ENCODE results near the gene ZFP92.
"Not testable (repeated sequence)": the region's sequence is repeated elsewhere in the genome, so short reads cannot be mapped to it uniquely, and the experiment has no call there.

ZFP92 gene

DNA sequence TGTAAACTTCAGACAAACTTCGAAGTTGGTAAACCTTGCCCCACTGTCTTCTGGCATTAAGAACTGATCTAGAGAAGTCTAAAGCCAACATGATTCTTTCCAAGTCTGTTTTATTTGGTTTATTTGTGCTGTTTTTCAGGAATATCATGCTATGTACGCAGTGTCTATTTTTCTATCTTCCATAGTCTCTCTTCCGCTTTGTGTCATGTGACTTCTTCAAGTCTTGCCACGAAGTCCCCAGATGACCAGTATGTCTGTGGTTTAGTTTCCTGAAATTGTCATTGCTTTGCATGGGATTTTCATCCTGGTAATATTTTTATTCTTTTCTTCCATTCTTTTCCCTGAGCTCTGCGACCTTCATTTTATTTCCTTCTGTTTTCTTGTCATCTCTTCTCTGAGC is 25.2 kb upstream of the ZFP92 start:
- no peak for DNase-seq (ENCODE audit: low read depth)

DNA sequence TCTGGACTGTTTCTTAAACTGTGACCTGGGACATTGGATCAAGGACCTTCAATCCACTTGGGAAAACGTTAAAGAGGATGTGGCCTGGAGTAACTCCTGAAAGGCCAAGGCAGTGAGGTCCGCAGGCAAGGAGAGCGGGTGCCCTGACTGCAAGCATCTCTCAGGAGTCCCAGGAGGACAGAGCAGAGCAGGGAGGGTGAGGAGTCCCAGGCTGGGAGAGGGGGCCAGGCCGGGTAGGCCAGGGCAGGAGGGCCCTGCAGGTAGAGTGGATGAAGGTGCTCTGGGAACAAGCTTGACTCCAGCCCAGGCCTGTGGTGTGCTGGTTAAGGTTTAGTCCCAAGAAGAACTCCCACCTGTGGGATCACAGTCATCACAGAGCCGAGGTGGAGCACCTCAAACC is 23.9 kb upstream of the ZFP92 start:
- DNase-seq (ENCODE audit: low read depth) = no peak

GRCh38 chrX:153387987-153388721 is 23.1 kb upstream of the ZFP92 start:
- no peak for DNase-seq (ENCODE audit: low read depth)

DNA sequence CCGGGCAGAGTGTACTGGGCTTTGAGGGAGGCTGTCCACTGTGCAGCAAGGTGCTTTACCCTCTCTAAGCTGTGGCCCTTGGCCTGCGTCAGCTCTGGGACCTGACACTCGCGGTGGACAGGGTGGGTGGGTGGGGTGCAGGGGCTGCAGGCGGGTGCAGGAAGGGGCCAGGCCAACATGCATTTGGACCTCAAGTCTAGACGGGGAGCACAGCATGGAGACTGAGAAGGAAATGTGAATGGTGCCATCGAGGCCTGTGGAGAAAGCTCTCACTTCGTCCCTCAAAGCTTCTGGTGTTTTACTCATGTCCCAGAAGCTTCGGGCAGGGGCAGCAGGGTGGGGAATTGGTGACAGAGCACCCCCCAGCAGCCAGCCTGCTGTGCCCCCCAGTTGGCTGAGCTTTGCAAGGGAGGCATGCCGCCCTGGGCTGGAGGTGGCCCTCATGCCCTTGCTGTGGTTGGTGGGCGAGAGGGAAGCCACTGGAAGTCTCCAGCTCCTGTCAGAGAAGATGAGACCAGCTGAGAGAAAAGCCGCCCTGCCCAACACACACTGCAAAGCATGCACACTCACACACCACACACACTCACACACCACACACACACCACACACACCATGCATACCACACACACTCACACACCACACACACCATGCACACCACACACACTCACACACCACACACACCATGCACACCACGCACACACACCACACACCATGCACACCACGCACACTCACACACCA is 22.4 kb upstream of the ZFP92 start:
- no peak for DNase-seq (ENCODE audit: low read depth)

DNA sequence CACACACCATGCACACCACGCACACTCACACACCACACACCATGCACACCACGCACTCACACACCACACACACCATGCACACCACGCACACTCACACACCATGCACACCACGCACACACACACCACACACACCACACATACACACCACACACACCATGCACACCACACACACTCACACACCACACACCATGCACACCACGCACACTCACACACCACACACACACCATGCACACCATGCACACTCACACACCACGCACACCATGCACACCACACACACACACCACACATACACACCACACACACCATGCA is 21.9 kb upstream of the ZFP92 start:
- DNase-seq (ENCODE audit: low read depth) = not testable (repeated sequence)

DNA sequence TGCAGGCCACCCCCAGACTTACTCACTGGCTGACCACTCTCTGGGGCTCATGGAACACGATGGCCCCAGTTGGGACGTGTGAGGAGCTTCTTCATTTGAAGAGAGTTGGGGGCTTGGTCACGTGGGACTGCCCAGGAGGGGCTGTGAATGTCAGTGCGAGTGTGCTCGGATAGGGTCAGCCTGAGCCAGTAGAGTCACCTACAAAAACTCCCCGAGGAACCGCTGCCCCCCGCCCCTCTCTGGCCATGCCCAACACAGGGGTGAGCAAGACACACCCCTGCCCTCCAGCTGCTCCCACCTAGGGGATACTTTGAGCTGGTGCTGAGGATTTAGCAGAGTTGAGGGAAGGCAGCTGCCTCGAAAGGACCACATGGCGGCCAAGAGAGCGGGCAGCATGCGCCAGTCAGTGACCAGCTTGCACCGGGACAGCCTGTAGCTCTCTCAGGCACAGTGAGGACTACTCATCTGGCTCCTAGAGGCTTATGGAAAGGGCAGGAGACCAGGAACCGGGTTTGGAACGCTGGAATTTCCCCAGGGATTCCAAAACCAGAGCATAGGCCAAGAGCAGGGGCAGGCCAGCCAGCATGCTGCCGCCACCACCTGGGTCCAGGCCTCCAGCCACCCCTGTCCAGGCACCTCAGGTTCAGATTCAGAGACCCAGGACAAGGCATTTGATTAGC is 18.5 kb upstream of the ZFP92 start:
- DNase-seq (ENCODE audit: low read depth) = no peak

DNA sequence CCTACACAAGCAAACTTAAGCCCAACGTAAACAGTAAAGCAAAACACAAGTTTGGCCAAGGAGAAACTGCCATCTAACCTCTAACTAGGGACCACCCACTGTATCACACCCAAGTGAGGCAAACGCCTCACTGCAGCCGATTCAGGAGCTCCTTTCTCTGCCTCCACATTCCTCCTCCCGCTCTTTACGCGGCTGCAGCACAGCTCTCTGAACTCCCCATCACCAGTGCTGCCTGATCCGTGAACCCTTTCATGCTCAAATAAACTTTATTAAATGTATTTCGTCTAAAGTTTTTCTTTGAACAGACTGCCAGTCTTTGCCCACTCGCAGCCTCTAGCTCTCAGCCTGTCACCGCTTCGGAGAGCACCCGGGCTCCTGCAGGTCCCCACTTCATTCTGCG is 16.7 kb upstream of the ZFP92 start:
- no peak for DNase-seq (ENCODE audit: low read depth)

GRCh38 chrX:153395613-153396319 is 15.5 kb upstream of the ZFP92 start:
- DNase-seq (ENCODE audit: low read depth) = no peak

DNA sequence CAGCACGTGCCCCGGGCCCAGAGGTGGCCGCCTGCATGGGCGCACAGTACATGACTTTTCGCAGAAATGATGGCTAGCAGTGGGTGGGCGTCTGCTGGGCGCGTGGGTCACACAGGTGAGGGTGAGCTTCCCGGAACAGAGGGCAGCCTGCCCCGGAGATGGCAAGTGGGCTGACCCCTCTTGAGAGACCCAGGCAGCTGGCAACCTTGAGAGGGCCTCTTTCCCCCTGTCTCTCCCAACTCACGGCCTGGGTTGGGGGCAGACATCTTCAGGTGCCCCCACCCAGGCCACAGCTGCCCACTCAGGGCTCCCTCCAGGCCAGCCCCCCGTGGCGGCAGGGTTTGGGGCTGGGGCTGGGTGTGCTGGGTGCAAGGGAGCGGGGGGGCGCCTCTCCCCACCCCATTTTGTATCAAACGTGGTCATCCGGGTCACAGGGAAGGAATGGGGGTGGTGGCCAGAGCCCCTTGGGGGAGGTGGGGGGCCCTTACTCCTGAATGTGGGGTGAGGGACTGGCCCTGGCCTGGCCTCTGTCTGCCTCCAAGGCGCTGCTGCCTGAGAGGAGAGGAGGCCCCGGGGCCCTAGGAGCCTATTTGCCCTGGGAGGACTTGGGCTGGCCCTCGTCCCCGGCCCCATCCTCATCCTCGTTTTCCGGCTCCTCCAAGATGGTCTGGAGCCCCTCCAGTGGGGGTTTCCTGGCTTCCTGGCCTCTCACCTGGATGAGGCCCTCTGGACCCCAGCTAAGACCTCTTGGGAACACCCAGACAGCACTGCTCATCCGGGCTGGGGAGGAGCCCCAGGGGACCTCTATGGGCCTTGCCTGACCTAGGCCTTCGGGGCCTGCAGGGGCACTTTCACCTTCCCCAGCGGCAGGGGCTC is 14.7 kb upstream of the ZFP92 start:
- DNase-seq (ENCODE audit: low read depth) = no peak

DNA sequence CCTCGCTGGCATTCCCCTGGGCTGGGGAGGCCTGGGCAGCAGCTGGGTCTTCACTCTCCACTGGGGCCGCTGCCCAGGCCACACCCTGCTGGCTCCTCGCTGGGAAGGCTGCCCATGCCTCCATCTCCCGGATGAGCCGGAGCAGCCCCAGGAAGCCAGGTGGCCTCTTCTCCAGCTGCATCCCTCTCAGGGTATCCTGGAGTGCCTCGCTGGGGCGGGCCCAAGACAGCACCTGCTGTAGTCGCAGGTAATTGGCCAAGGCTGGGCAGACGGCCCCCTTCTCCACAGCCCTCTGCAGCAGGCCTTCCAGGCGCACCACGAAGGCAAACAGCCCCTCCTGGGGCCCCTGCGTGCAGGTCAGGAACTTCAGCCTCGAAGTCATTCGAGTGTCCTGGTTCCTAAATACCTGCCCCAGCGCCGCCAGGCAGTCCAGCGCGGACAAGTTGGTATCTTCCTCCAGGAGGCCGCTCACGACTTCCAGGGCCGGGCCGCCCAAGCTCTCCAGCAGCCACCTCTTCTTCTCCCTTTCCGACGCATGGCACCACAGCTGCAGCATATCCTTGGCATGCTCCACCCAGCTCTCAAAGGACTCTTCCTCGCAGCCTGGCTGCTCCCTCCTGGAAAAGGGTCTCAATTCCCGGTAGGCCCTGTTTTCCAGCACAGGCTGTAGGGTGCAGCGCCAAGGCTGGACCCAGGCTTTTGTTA is 13.9 kb upstream of the ZFP92 start:
- no peak for DNase-seq (ENCODE audit: low read depth)

- no peak for DNase-seq (ENCODE audit: low read depth)
Measured at GRCh38 chrX:153398275-153398960, 12.9 kb upstream of the ZFP92 start.

GRCh38 chrX:153400146-153401132 is 10.8 kb upstream of the ZFP92 start:
- DNase-seq (ENCODE audit: low read depth) = peak; percentile 41

DNA sequence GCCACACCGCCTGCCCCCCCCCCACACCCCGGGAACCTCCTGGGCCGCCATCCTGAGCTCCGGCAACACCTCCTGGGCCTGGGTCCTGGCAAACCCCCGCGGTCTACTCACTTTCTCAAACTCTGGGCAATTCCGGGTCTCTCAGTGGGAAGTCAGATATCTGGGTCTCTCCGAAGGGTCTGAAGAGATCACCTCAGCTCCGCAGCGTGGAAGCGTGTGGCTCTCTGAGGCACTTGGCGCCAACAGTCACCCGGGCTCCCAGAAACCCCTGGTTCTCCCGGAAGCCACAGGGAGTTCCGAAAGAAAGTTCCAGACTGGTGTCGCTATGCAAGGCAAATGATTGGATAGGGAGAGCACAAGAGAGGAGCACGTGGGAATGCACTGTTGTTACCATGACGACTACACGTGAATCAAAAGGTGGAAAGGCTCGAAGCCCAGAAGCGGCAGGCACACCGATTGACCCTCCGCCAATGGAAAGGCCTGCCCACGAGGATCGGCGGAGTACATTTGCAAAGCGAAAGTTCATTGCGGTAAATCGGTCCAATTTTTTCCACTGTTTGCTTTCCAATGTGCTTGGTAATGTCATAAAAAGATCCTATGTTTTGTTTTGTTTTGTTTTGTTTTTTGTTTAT is 10.0 kb upstream of the ZFP92 start, which contains the start of gene PNMA6E:
Gene PNMA6E (minus strand): TSS at position 218 of the 632 bp plus-strand sequence. CDS start 2,501 bp downstream, outside the sequence.
- DNase-seq (ENCODE audit: low read depth) = no peak

- not testable (repeated sequence) for DNase-seq (ENCODE audit: low read depth)
Measured at GRCh38 chrX:153404333-153404732, 6.9 kb upstream of the ZFP92 start.

- no peak for DNase-seq (ENCODE audit: low read depth)
Measured at GRCh38 chrX:153405426-153405825, 5.8 kb upstream of the ZFP92 start.

DNA sequence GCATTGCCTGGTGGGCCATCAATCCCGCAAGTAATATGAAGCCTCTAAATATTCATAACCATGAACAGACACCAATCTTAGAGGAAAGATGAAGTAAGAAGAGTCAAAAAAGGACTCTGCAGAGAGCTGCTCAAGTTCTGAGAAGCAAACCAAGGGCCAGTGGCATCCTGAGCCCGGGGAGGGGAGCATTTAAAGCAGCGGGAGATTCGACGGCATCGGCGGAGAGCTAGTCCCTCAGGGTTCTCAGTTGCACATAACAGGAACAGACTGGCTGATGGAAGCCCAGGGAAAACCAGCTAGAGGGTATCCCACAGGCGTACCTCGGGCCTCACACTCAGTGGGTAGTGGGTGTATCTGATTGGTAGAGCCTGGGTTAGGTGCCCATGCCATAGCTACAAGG is 5.3 kb upstream of the ZFP92 start:
- no peak for DNase-seq (ENCODE audit: low read depth)

DNA sequence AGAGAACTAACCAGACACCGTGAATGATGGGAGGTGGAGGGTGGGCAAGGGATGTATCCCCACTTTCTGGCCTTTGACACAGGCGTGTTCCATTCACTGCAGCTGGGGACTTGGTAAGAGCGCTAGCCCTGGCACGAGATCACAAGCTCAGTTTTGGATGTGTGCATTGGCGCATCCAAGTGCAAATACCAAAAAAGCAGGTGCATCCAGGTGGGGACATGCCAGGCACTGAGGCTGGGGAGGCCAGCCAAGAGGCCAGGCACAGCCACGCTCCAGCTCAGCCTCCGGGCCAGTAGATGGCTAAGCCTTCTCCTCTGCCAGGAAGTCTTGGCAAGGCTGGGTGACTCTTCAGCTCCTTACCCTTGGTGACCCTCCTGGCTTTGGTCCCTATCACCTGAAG is 4.4 kb upstream of the ZFP92 start:
- DNase-seq (ENCODE audit: low read depth) = no peak

GRCh38 chrX:153407736-153408135 is 3.5 kb upstream of the ZFP92 start:
- no peak for DNase-seq (ENCODE audit: low read depth)

Data from stimulated activated CD8-positive, alpha-beta memory T cell treated with anti-CD3 and anti-CD28 coated beads, Interleukin-4, amount 100 ng/mL, for 24 hours (primary cell).